Nephron progenitor cell (in vitro differentiated cells): ENCODE data around the gene RGMA.
A peak's percentile ranks its signal among the peaks of the same experiment; 100 is the strongest.

ENCODE experiments used
- DNase-seq: peaks from one replicate; pipeline ENCODE4 v3.0.0; 2021
- H3K27ac Mint-ChIP-seq: 2 replicates; pipeline ENCODE4 v1.8.0; 2021; ENCODE audit warnings: mild to moderate bottlenecking, moderate library complexity, mixed read lengths
- H3K27me3 Mint-ChIP-seq: 2 replicates; pipeline ENCODE4 v1.8.0; 2021; ENCODE audit warnings: mild to moderate bottlenecking, low read depth, mixed read lengths; ENCODE audit not compliant: poor library complexity
- H3K36me3 Mint-ChIP-seq: 2 replicates; pipeline ENCODE4 v1.8.0; 2021; ENCODE audit warnings: low read depth, mixed read lengths
- H3K4me1 Mint-ChIP-seq: 2 replicates; pipeline ENCODE4 v1.8.0; 2021; ENCODE audit warnings: mixed read lengths
- H3K4me3 Mint-ChIP-seq: 2 replicates; pipeline ENCODE4 v1.8.0; 2021; ENCODE audit warnings: mild to moderate bottlenecking, moderate library complexity, mixed read lengths
- H3K9me3 Mint-ChIP-seq: 2 replicates; pipeline ENCODE4 v1.8.0; 2021; ENCODE audit warnings: mild to moderate bottlenecking, moderate library complexity, mixed read lengths
- CTCF ChIP-seq: fragments of 200-600 bp; sonication (generic); IDR thresholded peaks from 2 replicates; pipeline ENCODE4 v1.5.0; 2021; ENCODE audit warnings: antibody characterized with exemption

RGMA gene

GRCh38 chr15:93070551-93071296 is 18.3 kb downstream of the RGMA start:
- no peaks in the 10 kb centered on the region for H3K9me3 Mint-ChIP-seq
- peaks cover 11% of the 10 kb centered on the region for H3K27me3 Mint-ChIP-seq
- DNase-seq: no peak
- peaks cover 22% of the 10 kb centered on the region for H3K36me3 Mint-ChIP-seq
- H3K4me1 Mint-ChIP-seq: peaks cover 80% of the 10 kb centered on the region
- no peak for TF ChIP-seq CTCF
- H3K4me3 Mint-ChIP-seq: peak overlapping the region; percentile 98
- H3K27ac Mint-ChIP-seq: peak overlapping the region; percentile 99

GRCh38 chr15:93070132-93070531 is 18.9 kb downstream of the RGMA start:
- H3K27me3 Mint-ChIP-seq: peaks cover 7% of the 10 kb centered on the region
- no peak for DNase-seq
- peaks cover 26% of the 10 kb centered on the region for H3K36me3 Mint-ChIP-seq
- peaks cover 85% of the 10 kb centered on the region for H3K4me1 Mint-ChIP-seq
- no peaks in the 10 kb centered on the region for H3K9me3 Mint-ChIP-seq
- TF ChIP-seq CTCF: no peak
- H3K27ac Mint-ChIP-seq: peak overlapping the region; percentile 99
- peak overlapping the region; percentile 98 for H3K4me3 Mint-ChIP-seq

GRCh38 chr15:93068581-93069199 is 20.3 kb downstream of the RGMA start:
- H3K4me1 Mint-ChIP-seq: peaks cover 86% of the 10 kb centered on the region
- H3K36me3 Mint-ChIP-seq: peaks cover 35% of the 10 kb centered on the region
- TF ChIP-seq CTCF: no peak
- no peak overlapping the region for H3K4me3 Mint-ChIP-seq
- DNase-seq: no peak
- H3K27me3 Mint-ChIP-seq: peaks cover 2% of the 10 kb centered on the region
- H3K27ac Mint-ChIP-seq: peak overlapping the region; percentile 6
- H3K9me3 Mint-ChIP-seq: no peaks in the 10 kb centered on the region

- Mint-ChIP-seq H3K4me1 (peaks cover 91% of the 10 kb centered on the region), H3K9me3 (no peaks in the 10 kb centered on the region), H3K27me3 (peaks cover 2% of the 10 kb centered on the region), H3K36me3 (peaks cover 35% of the 10 kb centered on the region), H3K4me3 (peak overlapping the region; percentile 34), H3K27ac (peak overlapping the region; percentile 19)
- no peak for TF ChIP-seq CTCF
- DNase-seq: no peak
Observed at GRCh38 chr15:93067649-93068085, 21.3 kb downstream of the RGMA start.

GRCh38 chr15:93066834-93067648 is 22.0 kb downstream of the RGMA start:
- no peak overlapping the region for H3K4me3 Mint-ChIP-seq
- no peak overlapping the region for H3K27ac Mint-ChIP-seq
- H3K4me1 Mint-ChIP-seq: peaks cover 95% of the 10 kb centered on the region
- no peak for TF ChIP-seq CTCF
- peaks cover 2% of the 10 kb centered on the region for H3K27me3 Mint-ChIP-seq
- no peaks in the 10 kb centered on the region for H3K9me3 Mint-ChIP-seq
- DNase-seq: no peak
- peaks cover 35% of the 10 kb centered on the region for H3K36me3 Mint-ChIP-seq
